ENCODE measurements around the gene SPATA2. TPM values are rescaled to one million over a fixed set of nuclear protein-coding genes. Genes with fewer than 3 reads are reported as not detected.

SPATA2 gene
- total and polyA plus RNA-seq, 2 of the 13 experiments (the other 11 are each of a cell fraction or from before 2014, with no cell fraction given), result 3.2 to 8.7 TPM

DNA sequence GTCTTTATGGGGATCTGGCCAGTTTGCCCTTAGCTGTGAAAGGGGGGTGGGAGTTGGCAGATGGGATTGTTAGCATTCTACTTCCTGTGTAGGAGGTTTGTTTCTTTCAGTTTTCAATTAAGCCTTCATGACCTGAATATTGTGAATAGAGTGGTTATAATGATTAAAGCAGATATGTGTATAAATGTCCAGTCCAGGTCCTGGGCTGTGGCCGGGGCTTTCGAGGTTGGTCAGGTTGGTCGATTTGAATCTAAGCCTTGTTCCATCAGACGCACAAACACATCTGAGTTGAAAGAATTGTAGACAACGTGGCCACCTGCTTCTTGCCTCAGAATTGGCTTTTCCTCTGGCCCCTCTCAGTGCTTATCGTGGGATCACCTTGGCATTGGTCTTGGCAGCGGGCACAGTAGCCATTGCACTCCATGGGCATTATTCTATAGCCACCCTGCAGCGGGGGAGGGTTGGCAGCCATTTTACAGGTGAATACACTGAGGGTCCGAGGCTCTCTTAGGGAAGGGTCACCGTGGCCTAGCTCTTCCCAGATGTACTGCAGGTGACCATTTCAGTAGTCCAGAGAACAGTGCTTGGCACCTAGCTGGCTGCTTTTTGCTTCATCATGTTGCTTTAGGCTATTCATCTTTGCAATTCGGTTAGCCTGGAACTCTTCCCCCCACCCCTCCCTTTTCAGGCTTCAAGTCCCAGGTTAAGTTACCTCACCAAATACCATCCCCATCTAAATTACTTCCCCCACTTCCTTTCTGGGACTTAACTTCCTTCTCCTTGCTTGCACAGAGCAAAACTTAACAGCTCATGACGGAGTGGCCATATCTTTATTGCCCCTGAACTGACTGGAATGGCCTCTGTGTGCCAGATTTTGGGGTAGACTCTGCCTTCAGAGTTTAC is 21.9 kb upstream of the SPATA2 start (continued):
- no peak for TF ChIP-seq TRAFD1 (CRISPR knock-in tag; IDR thresholded peaks at IDR 0.05; ENCODE audit: borderline replicate concordance)
- TF ChIP-seq, protein P1, sequence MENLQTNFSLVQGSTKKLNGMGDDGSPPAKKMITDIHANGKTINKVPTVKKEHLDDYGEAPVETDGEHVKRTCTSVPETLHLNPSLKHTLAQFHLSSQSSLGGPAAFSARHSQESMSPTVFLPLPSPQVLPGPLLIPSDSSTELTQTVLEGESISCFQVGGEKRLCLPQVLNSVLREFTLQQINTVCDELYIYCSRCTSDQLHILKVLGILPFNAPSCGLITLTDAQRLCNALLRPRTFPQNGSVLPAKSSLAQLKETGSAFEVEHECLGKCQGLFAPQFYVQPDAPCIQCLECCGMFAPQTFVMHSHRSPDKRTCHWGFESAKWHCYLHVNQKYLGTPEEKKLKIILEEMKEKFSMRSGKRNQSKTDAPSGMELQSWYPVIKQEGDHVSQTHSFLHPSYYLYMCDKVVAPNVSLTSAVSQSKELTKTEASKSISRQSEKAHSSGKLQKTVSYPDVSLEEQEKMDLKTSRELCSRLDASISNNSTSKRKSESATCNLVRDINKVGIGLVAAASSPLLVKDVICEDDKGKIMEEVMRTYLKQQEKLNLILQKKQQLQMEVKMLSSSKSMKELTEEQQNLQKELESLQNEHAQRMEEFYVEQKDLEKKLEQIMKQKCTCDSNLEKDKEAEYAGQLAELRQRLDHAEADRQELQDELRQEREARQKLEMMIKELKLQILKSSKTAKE (CRISPR knock-in tag; IDR thresholded peaks at IDR 0.05; ENCODE audit: borderline replicate concordance), result 0 out of 2 replicates have a peak, but pooled peaks have one; percentile 25
- TF ChIP-seq NCOR1 (IDR thresholded peaks at IDR 0.05; ENCODE audit: borderline replicate concordance, low read length), result no peak
- TF ChIP-seq KAT8 (CRISPR knock-in tag; IDR thresholded peaks at IDR 0.05), result no peak
- no peak for TF ChIP-seq FOXC1 (CRISPR knock-in tag; IDR thresholded peaks at IDR 0.05; ENCODE audit: borderline replicate concordance)
- TF ChIP-seq, protein P2, sequence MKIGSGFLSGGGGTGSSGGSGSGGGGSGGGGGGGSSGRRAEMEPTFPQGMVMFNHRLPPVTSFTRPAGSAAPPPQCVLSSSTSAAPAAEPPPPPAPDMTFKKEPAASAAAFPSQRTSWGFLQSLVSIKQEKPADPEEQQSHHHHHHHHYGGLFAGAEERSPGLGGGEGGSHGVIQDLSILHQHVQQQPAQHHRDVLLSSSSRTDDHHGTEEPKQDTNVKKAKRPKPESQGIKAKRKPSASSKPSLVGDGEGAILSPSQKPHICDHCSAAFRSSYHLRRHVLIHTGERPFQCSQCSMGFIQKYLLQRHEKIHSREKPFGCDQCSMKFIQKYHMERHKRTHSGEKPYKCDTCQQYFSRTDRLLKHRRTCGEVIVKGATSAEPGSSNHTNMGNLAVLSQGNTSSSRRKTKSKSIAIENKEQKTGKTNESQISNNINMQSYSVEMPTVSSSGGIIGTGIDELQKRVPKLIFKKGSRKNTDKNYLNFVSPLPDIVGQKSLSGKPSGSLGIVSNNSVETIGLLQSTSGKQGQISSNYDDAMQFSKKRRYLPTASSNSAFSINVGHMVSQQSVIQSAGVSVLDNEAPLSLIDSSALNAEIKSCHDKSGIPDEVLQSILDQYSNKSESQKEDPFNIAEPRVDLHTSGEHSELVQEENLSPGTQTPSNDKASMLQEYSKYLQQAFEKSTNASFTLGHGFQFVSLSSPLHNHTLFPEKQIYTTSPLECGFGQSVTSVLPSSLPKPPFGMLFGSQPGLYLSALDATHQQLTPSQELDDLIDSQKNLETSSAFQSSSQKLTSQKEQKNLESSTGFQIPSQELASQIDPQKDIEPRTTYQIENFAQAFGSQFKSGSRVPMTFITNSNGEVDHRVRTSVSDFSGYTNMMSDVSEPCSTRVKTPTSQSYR (CRISPR knock-in tag; IDR thresholded peaks at IDR 0.05; ENCODE audit: borderline replicate concordance), result 0 out of 2 replicates have a peak, but pooled peaks have one; percentile 24
- 0 out of 2 replicates have a peak, but pooled peaks have one; percentile 48 for TF ChIP-seq SATB2 (CRISPR knock-in tag; IDR thresholded peaks at IDR 0.05)
- TF ChIP-seq SNAPC4 (CRISPR knock-in tag; IDR thresholded peaks at IDR 0.05), result no peak
- TF ChIP-seq NR1H2 (CRISPR knock-in tag; IDR thresholded peaks at IDR 0.05; ENCODE audit: borderline replicate concordance, low read depth), result no peak
- TF ChIP-seq AGO1 (IDR thresholded peaks at IDR 0.05; ENCODE audit: low read depth, low read length, poor library complexity, severe bottlenecking), result no peak
- TF ChIP-seq SALL1 (CRISPR knock-in tag; IDR thresholded peaks at IDR 0.05), result no peak
- peak; percentile 74; the same call in 1 of the 2 replicates for TF ChIP-seq ZFP90 (CRISPR knock-in tag; IDR thresholded peaks at IDR 0.05; ENCODE audit: borderline replicate concordance)
- TF ChIP-seq RCOR2 (CRISPR knock-in tag; IDR thresholded peaks at IDR 0.05), result peak; percentile 35; the same call in 1 of the 2 replicates

Measured in HepG2 (cell line).